Measurements from ENCODE around the gene BICD2. TPM values are rescaled to one million over a fixed set of nuclear protein-coding genes. Genes with fewer than 3 reads are reported as not detected.

The BICD2 gene
- polyA plus RNA-seq, 3 donors, result 13.8 to 29.4 (median 25.6) TPM

DNA sequence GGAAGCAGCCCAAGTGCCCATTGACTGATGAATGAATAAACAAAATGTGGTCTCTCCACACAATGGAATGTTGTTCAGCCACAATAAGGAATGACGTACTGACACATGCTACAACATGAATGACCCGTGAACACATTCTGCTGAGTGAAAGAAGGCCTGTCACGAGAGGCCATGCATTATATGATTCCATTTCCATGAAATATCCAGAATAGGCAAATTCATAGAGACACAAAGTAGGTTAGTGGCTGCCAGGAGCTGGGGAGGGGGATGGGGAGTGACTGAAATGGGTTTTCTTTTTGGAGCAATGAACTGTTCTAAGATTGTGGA, 41.4 kb downstream of the BICD2 start:
- no peak overlapping the region for H3K9ac ChIP-seq (ENCODE audit: insufficient read depth, low read length, poor library complexity, severe bottlenecking)
- TF ChIP-seq, protein P1, sequence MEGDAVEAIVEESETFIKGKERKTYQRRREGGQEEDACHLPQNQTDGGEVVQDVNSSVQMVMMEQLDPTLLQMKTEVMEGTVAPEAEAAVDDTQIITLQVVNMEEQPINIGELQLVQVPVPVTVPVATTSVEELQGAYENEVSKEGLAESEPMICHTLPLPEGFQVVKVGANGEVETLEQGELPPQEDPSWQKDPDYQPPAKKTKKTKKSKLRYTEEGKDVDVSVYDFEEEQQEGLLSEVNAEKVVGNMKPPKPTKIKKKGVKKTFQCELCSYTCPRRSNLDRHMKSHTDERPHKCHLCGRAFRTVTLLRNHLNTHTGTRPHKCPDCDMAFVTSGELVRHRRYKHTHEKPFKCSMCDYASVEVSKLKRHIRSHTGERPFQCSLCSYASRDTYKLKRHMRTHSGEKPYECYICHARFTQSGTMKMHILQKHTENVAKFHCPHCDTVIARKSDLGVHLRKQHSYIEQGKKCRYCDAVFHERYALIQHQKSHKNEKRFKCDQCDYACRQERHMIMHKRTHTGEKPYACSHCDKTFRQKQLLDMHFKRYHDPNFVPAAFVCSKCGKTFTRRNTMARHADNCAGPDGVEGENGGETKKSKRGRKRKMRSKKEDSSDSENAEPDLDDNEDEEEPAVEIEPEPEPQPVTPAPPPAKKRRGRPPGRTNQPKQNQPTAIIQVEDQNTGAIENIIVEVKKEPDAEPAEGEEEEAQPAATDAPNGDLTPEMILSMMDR (IDR thresholded peaks at IDR 0.05), result no peak
- H3K27ac Mint-ChIP-seq, result peak overlapping the region in 1 of 7 donors; percentile 6
- WGBS (ENCODE audit: insufficient coverage), result no CpG with 5 or more reads among the region's 3 CpGs
- H3K4me3 Mint-ChIP-seq, result no peak overlapping the region
- no peak overlapping the region for H3K27ac ChIP-seq (ENCODE audit: low read depth in 1 of 2, low read length in 2 of 2)
- H4K20me1 ChIP-seq (ENCODE audit: insufficient read depth, low read length), result peaks cover 96% of the 10 kb centered on the region
- peaks cover 12 to 15% of the 10 kb centered on the region in 2 donors for H3K4me1 ChIP-seq (ENCODE audit: control insufficient read depth in 1 of 2, insufficient read depth in 2 of 2, low read length in 2 of 2)
- peaks cover 0 to 3% (median 0%) of the 10 kb centered on the region in 3 donors for H3K27me3 Mint-ChIP-seq (ENCODE audit: low read depth in 3 of 3)
- no peak overlapping the region for H3K4me3 ChIP-seq (replicated peaks in 1 of 3; ENCODE audit: low read depth in 2 of 3, low read length in 3 of 3)
- H3K9me3 Mint-ChIP-seq, result no peaks in the 10 kb centered on the region
- H3K79me2 ChIP-seq (ENCODE audit: insufficient read depth, low read length), result peaks cover 46% of the 10 kb centered on the region
- no peaks in the 10 kb centered on the region for H3K27me3 ChIP-seq (ENCODE audit: control insufficient read depth in 2 of 2, insufficient read depth in 2 of 2, low read length in 2 of 2)
- no peaks in the 10 kb centered on the region for H3K9me3 ChIP-seq (replicated peaks in 1 of 2; ENCODE audit: control insufficient read depth in 1 of 2, insufficient read depth in 1 of 2, low read length in 2 of 2)
- H3K4me1 Mint-ChIP-seq, result peaks cover 28% of the 10 kb centered on the region
- H2AFZ ChIP-seq (ENCODE audit: insufficient read depth, low read depth, low read length, poor library complexity, severe bottlenecking), result no peak overlapping the region
- intact Hi-C loops (cut with micrococcal nuclease), result no loop called here
- DNase-seq, result no peak
- peaks cover 80 to 93% of the 10 kb centered on the region in 2 donors for H3K36me3 Mint-ChIP-seq
- H3K4me2 ChIP-seq (replicated peaks; ENCODE audit: extremely low read depth, low read length, poor library complexity, severe bottlenecking), result no peak overlapping the region
- peaks cover 92 to 100% of the 10 kb centered on the region in 2 donors for H3K36me3 ChIP-seq (replicated peaks in 1 of 2; ENCODE audit: control insufficient read depth in 1 of 2, insufficient read depth in 2 of 2, low read length in 2 of 2)

DNA sequence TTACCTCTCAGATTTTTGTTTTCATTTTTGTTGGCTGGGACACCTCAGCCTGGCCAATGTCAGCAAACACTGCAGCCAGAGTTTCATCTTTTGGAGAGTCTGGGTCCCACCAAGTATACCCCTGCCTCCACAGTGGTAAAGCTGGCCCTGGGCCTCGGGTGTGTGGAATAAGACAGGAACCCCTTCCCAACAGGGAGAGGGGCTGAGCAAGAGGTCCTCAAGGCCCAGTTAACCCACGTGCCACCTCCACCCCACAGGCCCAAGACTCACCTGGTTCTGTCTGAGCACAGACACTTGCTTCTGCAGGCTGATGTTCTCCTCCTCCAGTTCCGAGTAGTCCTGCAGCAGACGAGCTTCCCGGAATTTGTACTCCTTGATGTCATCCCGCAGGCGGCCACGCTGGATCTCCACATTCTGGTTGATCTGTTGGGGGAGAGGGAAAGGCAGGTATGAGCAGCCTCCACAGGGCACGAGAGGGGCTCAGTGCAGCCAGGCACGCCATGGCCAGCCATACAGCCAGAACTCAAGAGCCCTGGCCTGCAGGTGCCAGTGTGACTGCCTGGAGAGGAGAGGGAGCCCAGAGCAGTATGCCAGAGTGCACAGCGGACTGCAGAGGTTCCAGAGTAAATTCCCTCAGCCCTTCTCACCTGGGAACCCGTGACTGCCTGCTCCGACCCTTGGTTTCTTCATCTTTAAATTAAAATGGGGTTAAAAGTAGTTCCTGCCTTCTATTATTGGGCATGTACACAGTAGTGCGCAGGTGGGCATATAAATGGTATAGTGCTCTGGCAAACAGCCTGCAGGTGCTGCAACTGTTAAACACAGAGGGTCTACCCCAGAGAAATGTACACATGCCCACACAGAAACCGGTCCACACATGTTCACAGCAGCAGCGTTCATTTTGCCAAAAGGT, 42.0 kb downstream of the BICD2 start:
- H3K4me3 Mint-ChIP-seq, result no peak overlapping the region
- no peaks in the 10 kb centered on the region for H3K9me3 ChIP-seq (replicated peaks in 1 of 2; ENCODE audit: control insufficient read depth in 1 of 2, insufficient read depth in 1 of 2, low read length in 2 of 2)
- no peaks in the 10 kb centered on the region for H3K27me3 ChIP-seq (ENCODE audit: control insufficient read depth in 2 of 2, insufficient read depth in 2 of 2, low read length in 2 of 2)
- intact Hi-C loops (cut with micrococcal nuclease), result no loop called here
- peaks cover 40% of the 10 kb centered on the region for H3K79me2 ChIP-seq (ENCODE audit: insufficient read depth, low read length)
- H3K27me3 Mint-ChIP-seq (ENCODE audit: low read depth in 3 of 3), result peaks cover 0 to 4% (median 0%) of the 10 kb centered on the region in 3 donors
- no peak overlapping the region for H2AFZ ChIP-seq (ENCODE audit: insufficient read depth, low read depth, low read length, poor library complexity, severe bottlenecking)
- TF ChIP-seq, protein P1 (IDR thresholded peaks at IDR 0.05), result no peak
- WGBS (ENCODE audit: insufficient coverage), result 97% methylated on average over 9 of the region's 16 CpGs
- H4K20me1 ChIP-seq (ENCODE audit: insufficient read depth, low read length), result peaks cover 96% of the 10 kb centered on the region
- H3K4me2 ChIP-seq (replicated peaks; ENCODE audit: extremely low read depth, low read length, poor library complexity, severe bottlenecking), result no peak overlapping the region
- no peak overlapping the region for H3K9ac ChIP-seq (ENCODE audit: insufficient read depth, low read length, poor library complexity, severe bottlenecking)
- H3K27ac ChIP-seq (ENCODE audit: low read depth in 1 of 2, low read length in 2 of 2), result peak overlapping the region in 1 of 2 donors; percentile 14
- peaks cover 28% of the 10 kb centered on the region for H3K4me1 Mint-ChIP-seq
- H3K4me3 ChIP-seq (replicated peaks in 1 of 3; ENCODE audit: low read depth in 2 of 3, low read length in 3 of 3), result no peak overlapping the region
- H3K36me3 ChIP-seq (replicated peaks in 1 of 2; ENCODE audit: control insufficient read depth in 1 of 2, insufficient read depth in 2 of 2, low read length in 2 of 2), result peaks cover 92 to 100% of the 10 kb centered on the region in 2 donors
- H3K27ac Mint-ChIP-seq, result peak overlapping the region in 4 of 7 donors; percentile 13 to 69 (median 40)
- no peaks in the 10 kb centered on the region for H3K9me3 Mint-ChIP-seq
- peaks cover 79 to 93% of the 10 kb centered on the region in 2 donors for H3K36me3 Mint-ChIP-seq
- H3K4me1 ChIP-seq (ENCODE audit: control insufficient read depth in 1 of 2, insufficient read depth in 2 of 2, low read length in 2 of 2), result peaks cover 12 to 15% of the 10 kb centered on the region in 2 donors
- DNase-seq, result no peak
